HL-60 (cell line): ENCODE measurements around the gene MYO7A.

ENCODE experiments used
- DNase-seq, 2 experiments: peaks; one replicate each; pipeline ENCODE4 v3.0.0-alpha.2; 2010 to 2020; ENCODE audit warnings: low read depth in 1 of 2, low spot score in 1 of 2
- H3K27ac ChIP-seq: fragments of 250-450 bp; sonication (Bioruptor Pico); replicated peaks from 2 replicates; pipeline ENCODE4 v1.5.1; 2020; ENCODE audit warnings: mild to moderate bottlenecking, moderate library complexity
- H3K27me3 ChIP-seq: fragments of 250-450 bp; sonication (Bioruptor Pico); 2 replicates; pipeline ENCODE4 v1.5.1; 2021; ENCODE audit warnings: mild to moderate bottlenecking, moderate library complexity; ENCODE audit not compliant: insufficient read depth, poor library complexity, severe bottlenecking
- H3K4me3 ChIP-seq: replicated peaks from 2 replicates; pipeline ENCODE4 v1.5.1; 2011; ENCODE audit warnings: mild to moderate bottlenecking, control low read depth, low read length; ENCODE audit not compliant: insufficient read depth
- GABPA ChIP-seq: IDR thresholded peaks from 2 replicates; pipeline ENCODE4 v1.6.1; 2012; ENCODE audit warnings: low read depth
- POLR2AphosphoS5 ChIP-seq: IDR thresholded peaks from 2 replicates; pipeline ENCODE4 v1.6.1; 2012; ENCODE audit warnings: low read depth
- SPI1 ChIP-seq: IDR thresholded peaks from 2 replicates; pipeline ENCODE4 v1.6.1; 2012; ENCODE audit warnings: low read depth, mild to moderate bottlenecking, borderline replicate concordance
- TF ChIP-seq, protein P1 (sequence below): IDR thresholded peaks from 2 replicates; pipeline ENCODE4 v1.6.1; 2012; ENCODE audit warnings: low read depth; ENCODE audit not compliant: insufficient replicate concordance
- TF ChIP-seq, protein P2 (sequence below): IDR thresholded peaks from one replicate; pipeline ENCODE4 v1.5.1; 2011; ENCODE audit warnings: low read length, control low read depth, inconsistent platforms; ENCODE audit not compliant: insufficient read depth

MYO7A gene

DNA sequence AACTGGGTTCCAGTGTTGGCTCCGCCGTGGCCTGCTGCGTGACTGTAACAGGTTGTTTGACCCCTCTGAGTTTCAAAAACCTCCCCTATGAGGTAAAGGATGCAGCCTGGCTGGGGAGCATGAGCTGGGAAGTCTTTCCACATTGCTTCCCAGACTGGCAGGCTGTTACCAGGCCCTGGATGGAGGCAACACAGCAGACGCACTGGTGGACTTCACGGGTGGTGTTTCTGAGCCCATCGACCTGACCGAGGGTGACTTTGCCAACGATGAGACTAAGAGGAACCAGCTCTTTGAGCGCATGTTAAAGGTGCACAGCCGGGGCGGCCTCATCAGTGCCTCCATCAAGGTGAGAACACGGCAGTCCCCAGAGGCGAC, 14.0 kb upstream of the MYO7A start:
- Histone ChIP-seq H3K27ac (no peak overlapping the region), H3K4me3 (no peak overlapping the region), H3K27me3 (no peaks in the 10 kb centered on the region)
- no peak for TF ChIP-seq POLR2AphosphoS5
- TF ChIP-seq, protein P1, sequence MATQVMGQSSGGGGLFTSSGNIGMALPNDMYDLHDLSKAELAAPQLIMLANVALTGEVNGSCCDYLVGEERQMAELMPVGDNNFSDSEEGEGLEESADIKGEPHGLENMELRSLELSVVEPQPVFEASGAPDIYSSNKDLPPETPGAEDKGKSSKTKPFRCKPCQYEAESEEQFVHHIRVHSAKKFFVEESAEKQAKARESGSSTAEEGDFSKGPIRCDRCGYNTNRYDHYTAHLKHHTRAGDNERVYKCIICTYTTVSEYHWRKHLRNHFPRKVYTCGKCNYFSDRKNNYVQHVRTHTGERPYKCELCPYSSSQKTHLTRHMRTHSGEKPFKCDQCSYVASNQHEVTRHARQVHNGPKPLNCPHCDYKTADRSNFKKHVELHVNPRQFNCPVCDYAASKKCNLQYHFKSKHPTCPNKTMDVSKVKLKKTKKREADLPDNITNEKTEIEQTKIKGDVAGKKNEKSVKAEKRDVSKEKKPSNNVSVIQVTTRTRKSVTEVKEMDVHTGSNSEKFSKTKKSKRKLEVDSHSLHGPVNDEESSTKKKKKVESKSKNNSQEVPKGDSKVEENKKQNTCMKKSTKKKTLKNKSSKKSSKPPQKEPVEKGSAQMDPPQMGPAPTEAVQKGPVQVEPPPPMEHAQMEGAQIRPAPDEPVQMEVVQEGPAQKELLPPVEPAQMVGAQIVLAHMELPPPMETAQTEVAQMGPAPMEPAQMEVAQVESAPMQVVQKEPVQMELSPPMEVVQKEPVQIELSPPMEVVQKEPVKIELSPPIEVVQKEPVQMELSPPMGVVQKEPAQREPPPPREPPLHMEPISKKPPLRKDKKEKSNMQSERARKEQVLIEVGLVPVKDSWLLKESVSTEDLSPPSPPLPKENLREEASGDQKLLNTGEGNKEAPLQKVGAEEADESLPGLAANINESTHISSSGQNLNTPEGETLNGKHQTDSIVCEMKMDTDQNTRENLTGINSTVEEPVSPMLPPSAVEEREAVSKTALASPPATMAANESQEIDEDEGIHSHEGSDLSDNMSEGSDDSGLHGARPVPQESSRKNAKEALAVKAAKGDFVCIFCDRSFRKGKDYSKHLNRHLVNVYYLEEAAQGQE = no peak
- TF ChIP-seq, protein P2, sequence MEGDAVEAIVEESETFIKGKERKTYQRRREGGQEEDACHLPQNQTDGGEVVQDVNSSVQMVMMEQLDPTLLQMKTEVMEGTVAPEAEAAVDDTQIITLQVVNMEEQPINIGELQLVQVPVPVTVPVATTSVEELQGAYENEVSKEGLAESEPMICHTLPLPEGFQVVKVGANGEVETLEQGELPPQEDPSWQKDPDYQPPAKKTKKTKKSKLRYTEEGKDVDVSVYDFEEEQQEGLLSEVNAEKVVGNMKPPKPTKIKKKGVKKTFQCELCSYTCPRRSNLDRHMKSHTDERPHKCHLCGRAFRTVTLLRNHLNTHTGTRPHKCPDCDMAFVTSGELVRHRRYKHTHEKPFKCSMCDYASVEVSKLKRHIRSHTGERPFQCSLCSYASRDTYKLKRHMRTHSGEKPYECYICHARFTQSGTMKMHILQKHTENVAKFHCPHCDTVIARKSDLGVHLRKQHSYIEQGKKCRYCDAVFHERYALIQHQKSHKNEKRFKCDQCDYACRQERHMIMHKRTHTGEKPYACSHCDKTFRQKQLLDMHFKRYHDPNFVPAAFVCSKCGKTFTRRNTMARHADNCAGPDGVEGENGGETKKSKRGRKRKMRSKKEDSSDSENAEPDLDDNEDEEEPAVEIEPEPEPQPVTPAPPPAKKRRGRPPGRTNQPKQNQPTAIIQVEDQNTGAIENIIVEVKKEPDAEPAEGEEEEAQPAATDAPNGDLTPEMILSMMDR = no peak
- TF ChIP-seq GABPA = no peak
- TF ChIP-seq SPI1 = no peak
- DNase-seq = no peak

DNA sequence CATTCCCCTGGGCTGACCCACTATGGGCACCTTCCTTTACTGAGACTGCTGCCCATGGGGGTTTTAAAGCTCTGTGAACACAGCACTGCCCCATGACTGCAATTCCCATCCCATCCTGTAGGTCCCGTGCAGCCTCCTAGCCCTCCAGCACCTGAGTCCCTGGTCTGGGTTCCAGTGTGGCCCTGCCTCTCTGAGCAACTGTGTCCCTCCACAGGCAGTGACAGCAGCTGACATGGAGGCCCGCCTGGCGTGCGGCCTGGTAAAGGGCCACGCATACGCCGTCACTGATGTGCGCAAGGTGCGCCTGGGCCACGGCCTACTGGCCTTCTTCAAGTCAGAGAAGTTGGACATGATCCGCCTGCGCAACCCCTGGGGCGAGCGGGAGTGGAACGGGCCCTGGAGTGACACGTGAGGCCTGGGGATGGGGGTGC, 12.8 kb upstream of the MYO7A start:
- H3K27ac ChIP-seq = no peak overlapping the region
- DNase-seq = no peak

DNA sequence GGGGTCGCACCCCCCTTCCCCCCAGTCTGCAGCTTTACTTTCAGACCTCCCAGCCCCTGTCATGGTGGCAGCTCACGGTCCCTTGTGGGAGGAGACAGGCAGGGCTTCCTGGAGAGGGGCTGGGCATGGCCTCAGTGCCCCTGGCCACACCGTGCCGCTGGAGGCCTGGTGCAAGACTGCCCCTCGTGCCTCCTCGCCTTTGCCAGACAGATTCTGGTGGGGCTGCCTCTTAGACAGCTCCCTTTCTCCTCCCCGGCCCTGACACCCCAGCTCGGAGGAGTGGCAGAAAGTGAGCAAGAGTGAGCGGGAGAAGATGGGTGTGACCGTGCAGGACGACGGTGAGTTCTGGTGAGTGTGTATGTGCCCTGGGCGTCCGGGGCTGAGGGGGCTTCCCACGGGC, 12.1 kb upstream of the MYO7A start:
- no peak for TF ChIP-seq SPI1
- TF ChIP-seq, protein P2 = no peak
- no peak for TF ChIP-seq POLR2AphosphoS5
- TF ChIP-seq GABPA = no peak
- no peak for DNase-seq
- no peak overlapping the region for H3K27ac ChIP-seq
- no peak overlapping the region for H3K4me3 ChIP-seq
- H3K27me3 ChIP-seq = no peaks in the 10 kb centered on the region

More for the DNA sequence above, 12.8 kb upstream of the MYO7A start:
- no peak for TF ChIP-seq SPI1
- TF ChIP-seq GABPA = no peak
- TF ChIP-seq, protein P2 = peak; percentile 2
- Histone ChIP-seq H3K27me3 (no peaks in the 10 kb centered on the region), H3K4me3 (no peak overlapping the region)

DNA sequence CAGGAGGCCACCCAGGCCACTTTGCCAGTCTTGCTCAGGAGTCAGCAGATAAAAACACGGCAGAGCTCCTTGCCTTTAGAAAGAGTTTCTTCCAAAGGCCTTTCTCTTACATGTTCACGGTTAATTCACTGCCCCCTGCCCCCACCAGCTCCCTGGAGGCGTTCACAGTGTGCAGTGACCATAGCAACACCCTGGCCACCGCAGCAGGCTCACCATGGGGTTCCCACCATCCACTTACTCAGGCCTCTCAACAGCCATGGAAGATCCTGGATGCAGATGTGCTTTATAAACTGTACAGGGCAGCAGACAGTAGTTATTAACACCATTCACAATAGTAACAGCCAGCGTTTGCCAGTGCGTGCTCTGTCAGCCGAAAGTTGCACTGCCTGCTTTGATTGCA, 10.6 kb upstream of the MYO7A start:
- H3K27ac ChIP-seq = no peak overlapping the region
- DNase-seq = no peak
- TF ChIP-seq GABPA = no peak
- TF ChIP-seq, protein P2 = no peak
- TF ChIP-seq, protein P1 = no peak
- TF ChIP-seq POLR2AphosphoS5 = no peak
- TF ChIP-seq SPI1 = no peak
- no peak overlapping the region for H3K4me3 ChIP-seq
- H3K27me3 ChIP-seq = no peaks in the 10 kb centered on the region
